ENCODE measurements around the gene ARAP3.

DNA sequence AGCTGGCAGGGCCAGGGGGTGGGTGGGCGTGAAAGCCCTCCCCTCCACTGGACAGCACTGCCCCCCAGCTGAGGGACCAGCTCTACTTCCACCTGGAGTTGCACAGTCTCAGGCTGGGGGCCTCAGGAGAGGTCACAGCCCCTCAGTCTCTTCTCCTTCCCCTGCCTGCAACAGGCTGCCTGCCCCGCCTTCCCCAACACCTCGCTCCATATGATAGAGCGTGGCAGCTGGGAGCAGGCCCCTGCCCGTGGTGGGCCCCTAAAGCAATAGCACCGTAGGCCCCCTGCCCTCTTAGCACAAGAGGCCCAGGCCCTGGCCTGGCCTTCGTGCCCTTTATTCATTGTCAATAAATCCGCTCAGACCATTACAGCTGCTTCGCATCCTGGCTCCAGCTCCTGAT lies 41.3 kb downstream of the ARAP3 start:
- TF ChIP-seq POLR2A (IDR thresholded peaks at IDR 0.05) (no peak), POLR2AphosphoS5 (IDR thresholded peaks at IDR 0.05) (no peak)
- TF ChIP-seq, protein P1, sequence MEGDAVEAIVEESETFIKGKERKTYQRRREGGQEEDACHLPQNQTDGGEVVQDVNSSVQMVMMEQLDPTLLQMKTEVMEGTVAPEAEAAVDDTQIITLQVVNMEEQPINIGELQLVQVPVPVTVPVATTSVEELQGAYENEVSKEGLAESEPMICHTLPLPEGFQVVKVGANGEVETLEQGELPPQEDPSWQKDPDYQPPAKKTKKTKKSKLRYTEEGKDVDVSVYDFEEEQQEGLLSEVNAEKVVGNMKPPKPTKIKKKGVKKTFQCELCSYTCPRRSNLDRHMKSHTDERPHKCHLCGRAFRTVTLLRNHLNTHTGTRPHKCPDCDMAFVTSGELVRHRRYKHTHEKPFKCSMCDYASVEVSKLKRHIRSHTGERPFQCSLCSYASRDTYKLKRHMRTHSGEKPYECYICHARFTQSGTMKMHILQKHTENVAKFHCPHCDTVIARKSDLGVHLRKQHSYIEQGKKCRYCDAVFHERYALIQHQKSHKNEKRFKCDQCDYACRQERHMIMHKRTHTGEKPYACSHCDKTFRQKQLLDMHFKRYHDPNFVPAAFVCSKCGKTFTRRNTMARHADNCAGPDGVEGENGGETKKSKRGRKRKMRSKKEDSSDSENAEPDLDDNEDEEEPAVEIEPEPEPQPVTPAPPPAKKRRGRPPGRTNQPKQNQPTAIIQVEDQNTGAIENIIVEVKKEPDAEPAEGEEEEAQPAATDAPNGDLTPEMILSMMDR (IDR thresholded peaks at IDR 0.05): no peak
